Heart left ventricle (tissue), 16 donors: ENCODE data around the gene ARFGAP1. TPM values are rescaled to one million over a fixed set of nuclear protein-coding genes. Genes with fewer than 3 reads are reported as not detected.

ENCODE experiments used
- ATAC-seq, 4 donors: fragments of 200-7000 bp; cut with Tn5 transposase; one replicate each; pipeline ENCODE4 v1.9.1; 2020 to 2022; ENCODE audit warnings: moderate library complexity in 4 of 4, mild to moderate bottlenecking in 3 of 4, moderate number of reproducible peaks in 1 of 4
- DNase-seq, 5 donors: peaks; one replicate each; pipeline ENCODE4 v3.0.0-alpha.2; 2020
- H3K27ac ChIP-seq, 12 donors: fragments of 200-600 bp; sonication (generic) in 4 of 12; one replicate each; pipeline versions ENCODE4 v1.5.0 to v1.8.0; 2016 to 2022; ENCODE audit warnings: mild to moderate bottlenecking in 2 of 12
- H3K27me3 ChIP-seq, 9 donors: fragments of 200-600 bp; sonication (generic) in 2 of 9; one replicate each; pipeline versions ENCODE4 v1.5.1 to v1.8.0; 2016 to 2022; ENCODE audit warnings: mild to moderate bottlenecking in 3 of 9
- H3K36me3 ChIP-seq, 9 donors: fragments of 200-600 bp; sonication (generic) in 2 of 9; one replicate each; pipeline versions ENCODE4 v1.5.0 to v1.8.0; 2018 to 2022; ENCODE audit warnings: mild to moderate bottlenecking in 2 of 9
- H3K4me1 ChIP-seq, 12 donors: fragments of 200-600 bp; sonication (generic) in 4 of 12; one replicate each; pipeline versions ENCODE4 v1.5.0 to v1.8.0; 2016 to 2022; ENCODE audit warnings: mild to moderate bottlenecking in 3 of 12
- H3K4me3 ChIP-seq, 12 donors: fragments of 200-600 bp; sonication (generic) in 4 of 12; one replicate each; pipeline versions ENCODE4 v1.5.0 to v1.8.0; 2017 to 2022; ENCODE audit warnings: mild to moderate bottlenecking in 9 of 12, moderate library complexity in 4 of 12
- H3K9me3 ChIP-seq, 12 donors: fragments of 200-600 bp; sonication (generic) in 4 of 12; one replicate each; pipeline versions ENCODE4 v1.5.0 to v1.8.0; 2016 to 2022; ENCODE audit warnings: mild to moderate bottlenecking in 1 of 12
- POLR2A ChIP-seq, 2 donors: fragments of 450-650 bp; IDR thresholded peaks; one replicate each; pipeline ENCODE4 v1.6.1; 2017; ENCODE audit warnings: antibody characterized with exemption in 2 of 2, mild to moderate bottlenecking in 2 of 2, moderate library complexity in 2 of 2
- WGBS, 4 donors: extraction: QIAGEN DNeasy Blood & Tissue Kit in 2 of 4; methylation state at CpG; one replicate each; pipeline versions ENCODE4 v1.1.5 to v1.1.7; 2013 to 2018; 5-methylcytosine and 5-hydroxymethylcytosine counted together
- intact Hi-C, 10 donors: fragments of 100-400 bp; cut with DNase I; formaldehyde crosslinking; loops; one replicate each; pipeline versions ENCODE4 v1.11.1 to v1.14.2; 2022
- polyA plus RNA-seq, 2 donors: library from polyadenylated mRNA; stranded (reverse); fragments of 200-250 nt; gene quantifications; one replicate each; pipeline ENCODE4 v1.2.3, GENCODE V29; 2013
- total RNA-seq, 9 donors: library from RNA; depleted of rRNA in 2 of 9; stranded (reverse); fragments of >200 nt in 2 of 9; fragmentation: NEBNext Ultra II Directional in 3 of 9; extraction: Animal tissue kit (Norgen Biotek cat#: 25700) in 3 of 9; gene quantifications; one replicate each; pipeline versions ENCODE4 v1.1.0 to v1.2.4, GENCODE V29; 2016 to 2023
- TF ChIP-seq, protein P1 (sequence below), 12 donors: fragments of 200-600 bp; sonication (generic) in 4 of 12; IDR thresholded peaks; one replicate each; pipeline versions ENCODE4 v1.5.0 to v1.8.0; 2018 to 2022; ENCODE audit warnings: antibody characterized with exemption in 12 of 12, mild to moderate bottlenecking in 5 of 12
- donor health status: ischemic (EF 13 %, LVEDD 7.1; RV severe dilation, severe dysfunction).
- donor health status: healthy with polysubstance abuse.
- donor health status: DM: no; HTN: yes; CAD: no.
- donor health status: DM: no; HTN: no; CAD: no.
- donor health status: ischemic (EF 25% LVEDD 6.9; RV normal size, moderate dysfunction).
- donor health status: ischemic (EF 25% LVEDD 5.7; RV mildly dilated, moderate dysfunction).
- donor health status: healthy.
- donor health status: DM: yes; HTN: yes; CAD: no.
- donor health status: ischemic (EF 35%, LVEDD 5.7; RV mildly dilated, moderate dysfunction).
- donor health status: nonischemic (EF 11% LVEDD 7.7; RV severe dilation, severe dysfunction).
- donor health status: DM: yes; HTN: yes; CAD: no.
- donor health status: PGD.
- donor health status: ischemic (EF 29% LVEDD 5.4; RV normal size, mild dysfunction).
- donor health status: nonischemic (EF 23%, LVEDD 6.1; RV moderate dilation, normal function).

Gene ARFGAP1
- total and polyA plus RNA-seq, 11 donors, result 14.3 to 51.6 (median 29.5) TPM

DNA sequence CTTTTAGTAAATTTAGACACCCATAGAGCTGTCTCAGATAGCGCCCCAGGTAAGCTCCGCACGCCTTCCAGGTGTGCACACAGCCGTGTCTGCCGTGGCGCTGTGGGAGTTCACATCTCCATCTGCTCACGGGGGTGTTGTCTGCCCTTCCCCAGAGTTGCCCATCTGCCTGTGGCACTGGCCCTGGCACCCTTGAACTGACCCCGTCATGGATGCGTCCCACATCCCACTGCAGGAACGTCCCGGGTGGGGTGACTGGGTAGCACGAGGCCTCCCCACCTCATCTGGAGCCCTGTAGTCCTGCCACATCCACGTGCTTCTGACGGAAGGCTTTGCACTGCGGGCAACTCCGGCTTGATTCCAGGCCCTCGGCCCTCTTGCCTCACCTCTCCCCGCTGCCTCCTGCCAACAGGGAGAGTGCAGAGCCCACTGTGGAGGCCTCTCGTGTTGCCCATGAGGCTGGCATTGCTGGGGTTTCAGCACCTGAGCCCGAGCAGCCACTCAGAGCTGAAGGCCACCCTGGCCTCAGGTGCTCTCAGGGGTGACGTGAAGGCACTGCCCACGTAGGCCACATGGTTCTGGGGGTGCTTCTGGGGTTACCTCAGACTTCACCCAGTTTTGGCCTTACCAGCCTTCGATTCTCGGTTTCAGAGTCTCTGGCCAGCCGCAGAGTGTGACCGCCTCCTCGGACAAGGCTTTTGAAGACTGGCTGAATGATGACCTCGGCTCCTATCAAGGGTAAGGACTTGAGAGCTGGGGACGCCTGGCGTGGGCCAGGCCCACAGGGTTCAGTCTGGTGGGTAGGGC is 5.1 kb downstream of the ARFGAP1 start:
- intact Hi-C loops, result no loop called here
- Histone ChIP-seq H3K27ac (no peak overlapping the region), H3K36me3 (peaks cover 3 to 74% (median 61%) of the 10 kb centered on the region in 9 donors), H3K27me3 (no peaks in the 10 kb centered on the region), H3K4me3 (no peak overlapping the region), H3K4me1 (peaks cover 0 to 27% (median 18%) of the 10 kb centered on the region in 12 donors), H3K9me3 (no peaks in the 10 kb centered on the region)
- DNase-seq (no peak), ATAC-seq (no peak)
- TF ChIP-seq, protein P1, sequence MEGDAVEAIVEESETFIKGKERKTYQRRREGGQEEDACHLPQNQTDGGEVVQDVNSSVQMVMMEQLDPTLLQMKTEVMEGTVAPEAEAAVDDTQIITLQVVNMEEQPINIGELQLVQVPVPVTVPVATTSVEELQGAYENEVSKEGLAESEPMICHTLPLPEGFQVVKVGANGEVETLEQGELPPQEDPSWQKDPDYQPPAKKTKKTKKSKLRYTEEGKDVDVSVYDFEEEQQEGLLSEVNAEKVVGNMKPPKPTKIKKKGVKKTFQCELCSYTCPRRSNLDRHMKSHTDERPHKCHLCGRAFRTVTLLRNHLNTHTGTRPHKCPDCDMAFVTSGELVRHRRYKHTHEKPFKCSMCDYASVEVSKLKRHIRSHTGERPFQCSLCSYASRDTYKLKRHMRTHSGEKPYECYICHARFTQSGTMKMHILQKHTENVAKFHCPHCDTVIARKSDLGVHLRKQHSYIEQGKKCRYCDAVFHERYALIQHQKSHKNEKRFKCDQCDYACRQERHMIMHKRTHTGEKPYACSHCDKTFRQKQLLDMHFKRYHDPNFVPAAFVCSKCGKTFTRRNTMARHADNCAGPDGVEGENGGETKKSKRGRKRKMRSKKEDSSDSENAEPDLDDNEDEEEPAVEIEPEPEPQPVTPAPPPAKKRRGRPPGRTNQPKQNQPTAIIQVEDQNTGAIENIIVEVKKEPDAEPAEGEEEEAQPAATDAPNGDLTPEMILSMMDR (IDR thresholded peaks at IDR 0.05), result no peak
- WGBS, 4 donors, result 92 to 94% (median 93%) methylated on average over 23 to 30 of the region's 30 CpGs

DNA sequence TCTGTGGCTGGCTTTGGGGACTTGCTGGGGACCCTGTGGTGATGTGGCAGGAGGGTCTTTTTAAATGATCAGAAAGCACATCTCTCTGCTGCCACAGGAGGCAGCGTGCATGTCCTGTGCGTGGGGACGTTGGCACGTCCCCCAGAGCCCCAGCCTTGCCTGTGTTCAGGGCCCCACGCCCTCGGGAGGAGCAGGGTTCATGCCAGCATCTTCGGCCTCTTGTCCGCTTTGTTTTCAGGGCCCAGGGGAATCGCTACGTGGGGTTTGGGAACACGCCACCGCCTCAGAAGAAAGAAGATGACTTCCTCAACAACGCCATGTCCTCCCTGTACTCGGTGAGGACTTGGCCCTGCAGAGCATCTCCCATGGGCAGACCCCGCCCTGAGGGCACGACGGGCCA is 6.0 kb downstream of the ARFGAP1 start:
- no peaks in the 10 kb centered on the region for H3K9me3 ChIP-seq
- H3K27me3 ChIP-seq, result no peaks in the 10 kb centered on the region
- no peak for TF ChIP-seq POLR2A (IDR thresholded peaks at IDR 0.05)
- TF ChIP-seq, protein P1 (IDR thresholded peaks at IDR 0.05), result no peak
- DNase-seq (no peak), ATAC-seq (no peak)
- intact Hi-C loops, result no loop called here
- H3K27ac ChIP-seq, result no peak overlapping the region
- H3K4me3 ChIP-seq, result no peak overlapping the region
- peaks cover 3 to 84% (median 70%) of the 10 kb centered on the region in 9 donors for H3K36me3 ChIP-seq
- 77 to 83% (median 80%) methylated on average over 17 of the region's 17 CpGs for WGBS, 4 donors
- peaks cover 0 to 21% (median 15%) of the 10 kb centered on the region in 12 donors for H3K4me1 ChIP-seq

DNA sequence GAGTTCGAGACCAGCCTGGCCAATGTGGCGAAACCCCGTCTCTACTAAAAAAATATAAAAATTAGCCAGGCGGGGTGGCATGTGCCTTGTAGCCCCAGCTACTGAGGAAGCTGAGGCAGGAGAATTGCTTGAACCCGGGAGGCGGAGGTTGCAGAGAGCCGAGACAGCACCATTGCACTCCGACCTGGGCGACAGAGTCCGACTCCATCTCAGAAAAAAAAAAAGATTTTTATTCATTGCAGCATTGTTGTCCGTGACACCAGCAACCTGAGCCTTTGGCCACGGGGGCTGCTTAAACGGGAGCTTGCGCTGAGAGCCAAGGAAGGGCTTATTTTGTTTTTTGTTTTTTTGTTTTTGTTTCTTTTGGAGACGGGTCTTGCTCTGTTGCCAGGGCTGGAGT is 7.3 kb downstream of the ARFGAP1 start:
- Histone ChIP-seq H3K27me3 (no peaks in the 10 kb centered on the region), H3K4me1 (peaks cover 0 to 8% (median 2%) of the 10 kb centered on the region in 12 donors), H3K4me3 (no peak overlapping the region), H3K27ac (no peak overlapping the region), H3K36me3 (peaks cover 3 to 91% (median 70%) of the 10 kb centered on the region in 9 donors), H3K9me3 (no peaks in the 10 kb centered on the region)
- ATAC-seq (no peak), DNase-seq (no peak)
- TF ChIP-seq, protein P1 (IDR thresholded peaks at IDR 0.05), result no peak
- TF ChIP-seq POLR2A (IDR thresholded peaks at IDR 0.05), result no peak
- intact Hi-C loops, result no loop called here
- 95 to 97% (median 95%) methylated on average over 15 of the region's 15 CpGs for WGBS, 4 donors

DNA sequence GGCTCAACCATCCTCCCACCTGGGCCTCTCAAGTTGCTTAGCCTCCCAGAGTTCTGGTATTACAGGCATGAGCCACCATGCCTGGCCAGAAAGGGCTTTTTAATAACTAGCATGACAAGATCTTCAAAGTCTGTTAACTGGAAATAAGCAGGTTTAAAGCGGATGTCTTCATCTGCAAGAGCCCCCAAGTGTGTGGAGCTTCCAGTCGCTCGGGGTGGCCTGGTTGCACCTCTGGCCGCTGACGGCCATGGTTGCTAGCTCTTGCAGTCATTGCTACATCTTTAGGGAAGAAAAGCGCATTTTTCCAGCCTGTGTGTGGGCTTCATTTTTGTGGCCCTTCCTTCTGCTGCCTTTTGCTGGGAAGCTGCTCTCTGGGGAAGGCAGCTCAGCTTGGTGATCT is 7.8 kb downstream of the ARFGAP1 start:
- DNase-seq, result peak in 1 of 5 donors; percentile 11
- no peak overlapping the region for H3K4me3 ChIP-seq
- no peak overlapping the region for H3K27ac ChIP-seq
- WGBS, 4 donors, result 93 to 99% (median 98%) methylated on average over 6 of the region's 6 CpGs
- no peak for ATAC-seq
- no peaks in the 10 kb centered on the region for H3K9me3 ChIP-seq
- no peak for TF ChIP-seq POLR2A (IDR thresholded peaks at IDR 0.05)
- TF ChIP-seq, protein P1 (IDR thresholded peaks at IDR 0.05), result no peak
- peaks cover 3 to 95% (median 71%) of the 10 kb centered on the region in 9 donors for H3K36me3 ChIP-seq
- no peaks in the 10 kb centered on the region for H3K27me3 ChIP-seq
- intact Hi-C loops, result no loop called here
- peaks cover 0 to 5% (median 0%) of the 10 kb centered on the region in 12 donors for H3K4me1 ChIP-seq
